Neural crest cell (in vitro differentiated cells): ENCODE measurements around the gene MANSC4. TPM values are rescaled to one million over a fixed set of nuclear protein-coding genes. Genes with fewer than 3 reads are reported as not detected.
"Not testable (repeated sequence)": the region's sequence is repeated elsewhere in the genome, so short reads cannot be mapped to it uniquely, and the experiment has no call there.

Experiments used
- DNase-seq: peaks from one replicate; pipeline ENCODE4 v3.0.0; 2021; ENCODE audit warnings: low read depth, mixed read lengths, low spot score
- H3K27ac Mint-ChIP-seq: one replicate; pipeline ENCODE4 v1.8.0; 2021; ENCODE audit warnings: mild to moderate bottlenecking, mixed read lengths; ENCODE audit not compliant: unreplicated experiment
- H3K27me3 Mint-ChIP-seq: 2 replicates; pipeline ENCODE4 v1.8.0; 2021; ENCODE audit warnings: low read depth, mild to moderate bottlenecking, mixed read lengths
- H3K36me3 Mint-ChIP-seq: 2 replicates; pipeline ENCODE4 v1.8.0; 2021; ENCODE audit warnings: low read depth, mild to moderate bottlenecking, mixed read lengths
- H3K4me1 Mint-ChIP-seq: 2 replicates; pipeline ENCODE4 v1.8.0; 2021; ENCODE audit warnings: mixed read lengths
- H3K4me3 Mint-ChIP-seq: one replicate; pipeline ENCODE4 v1.8.0; 2021; ENCODE audit warnings: mild to moderate bottlenecking, mixed read lengths
- H3K9me3 Mint-ChIP-seq: 2 replicates; pipeline ENCODE4 v1.8.0; 2021; ENCODE audit warnings: mixed read lengths
- total RNA-seq: library from RNA; stranded (reverse); gene quantifications from 2 replicates; pipeline ENCODE4 v1.2.1, GENCODE V29; 2021
- TF ChIP-seq, protein P1 (sequence below): fragments of 200-600 bp; sonication (generic); conservative IDR thresholded peaks from 2 replicates; pipeline ENCODE4 v1.5.0; 2021; ENCODE audit warnings: antibody characterized with exemption, mild to moderate bottlenecking

MANSC4 gene
- total RNA-seq, 1 donor from 2014 or later: not detected

DNA sequence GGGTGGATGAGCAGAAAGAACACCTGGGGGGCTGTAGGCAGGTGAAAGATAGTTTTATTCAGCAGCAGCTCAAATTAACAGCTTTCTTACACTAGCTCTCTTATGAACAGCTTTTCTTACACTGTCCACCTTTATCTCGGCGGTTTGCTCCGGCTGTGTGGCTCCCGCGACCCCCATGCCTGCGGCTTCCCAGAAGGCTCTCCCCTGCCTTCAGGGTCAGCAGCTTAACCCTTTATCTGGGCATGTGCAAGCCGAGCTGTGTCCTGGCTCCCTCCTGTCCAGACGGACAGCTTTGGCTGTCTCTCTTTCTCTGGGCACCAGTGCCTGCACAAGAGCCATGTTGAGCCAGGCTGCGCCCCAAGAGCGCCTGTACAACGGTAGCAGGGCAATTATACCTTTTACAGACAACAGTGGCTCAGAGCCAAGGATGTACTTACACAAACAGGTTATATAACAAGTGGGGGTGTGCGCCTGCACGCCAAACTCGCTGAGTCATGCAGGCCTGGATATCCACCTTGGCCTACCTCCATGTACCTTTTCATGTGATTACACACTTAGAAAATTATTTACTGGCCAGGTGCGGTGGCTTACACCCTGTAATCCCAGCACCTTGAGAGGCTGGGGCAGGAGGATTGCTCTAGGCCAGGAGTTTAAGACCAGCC, 28.5 kb downstream of the MANSC4 start:
- no peaks in the 10 kb centered on the region for H3K27me3 Mint-ChIP-seq
- TF ChIP-seq, protein P1, sequence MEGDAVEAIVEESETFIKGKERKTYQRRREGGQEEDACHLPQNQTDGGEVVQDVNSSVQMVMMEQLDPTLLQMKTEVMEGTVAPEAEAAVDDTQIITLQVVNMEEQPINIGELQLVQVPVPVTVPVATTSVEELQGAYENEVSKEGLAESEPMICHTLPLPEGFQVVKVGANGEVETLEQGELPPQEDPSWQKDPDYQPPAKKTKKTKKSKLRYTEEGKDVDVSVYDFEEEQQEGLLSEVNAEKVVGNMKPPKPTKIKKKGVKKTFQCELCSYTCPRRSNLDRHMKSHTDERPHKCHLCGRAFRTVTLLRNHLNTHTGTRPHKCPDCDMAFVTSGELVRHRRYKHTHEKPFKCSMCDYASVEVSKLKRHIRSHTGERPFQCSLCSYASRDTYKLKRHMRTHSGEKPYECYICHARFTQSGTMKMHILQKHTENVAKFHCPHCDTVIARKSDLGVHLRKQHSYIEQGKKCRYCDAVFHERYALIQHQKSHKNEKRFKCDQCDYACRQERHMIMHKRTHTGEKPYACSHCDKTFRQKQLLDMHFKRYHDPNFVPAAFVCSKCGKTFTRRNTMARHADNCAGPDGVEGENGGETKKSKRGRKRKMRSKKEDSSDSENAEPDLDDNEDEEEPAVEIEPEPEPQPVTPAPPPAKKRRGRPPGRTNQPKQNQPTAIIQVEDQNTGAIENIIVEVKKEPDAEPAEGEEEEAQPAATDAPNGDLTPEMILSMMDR: no peak
- H3K4me1 Mint-ChIP-seq: peaks cover 10% of the 10 kb centered on the region
- no peak overlapping the region for H3K4me3 Mint-ChIP-seq
- H3K36me3 Mint-ChIP-seq: peaks cover 10% of the 10 kb centered on the region
- DNase-seq: no peak
- H3K27ac Mint-ChIP-seq: no peak overlapping the region
- no peaks in the 10 kb centered on the region for H3K9me3 Mint-ChIP-seq

- Mint-ChIP-seq H3K27ac (no peak overlapping the region), H3K27me3 (no peaks in the 10 kb centered on the region)
- TF ChIP-seq, protein P1: no peak
These were observed 32.8 kb downstream of the MANSC4 start for GRCh38 chr12:27747111-27747820.

DNA sequence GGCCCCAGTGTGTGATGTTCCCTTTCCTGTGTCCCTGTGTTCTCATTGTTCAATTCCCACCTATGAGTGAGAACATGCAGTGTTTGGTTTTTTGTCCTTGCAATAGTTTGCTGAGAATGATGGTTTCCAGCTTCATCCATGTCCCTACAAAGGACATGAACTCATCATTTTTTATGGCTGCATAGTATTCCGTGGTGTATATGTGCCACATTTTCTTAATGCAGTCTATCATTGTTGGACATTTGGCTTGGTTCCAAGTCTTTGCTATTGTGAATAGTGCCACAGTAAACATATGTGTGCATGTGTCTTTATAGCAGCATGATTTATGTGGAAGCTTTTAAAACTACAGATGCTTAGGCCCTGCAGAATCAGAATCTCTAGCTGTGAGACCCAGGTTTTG, 34.3 kb downstream of the MANSC4 start:
- not testable (repeated sequence) for H3K4me3 Mint-ChIP-seq, H3K9me3 Mint-ChIP-seq, DNase-seq, H3K4me1 Mint-ChIP-seq, H3K27ac Mint-ChIP-seq, H3K27me3 Mint-ChIP-seq
- H3K36me3 Mint-ChIP-seq: peaks cover 16% of the 10 kb centered on the region

More at GRCh38 chr12:27747111-27747820, 32.8 kb downstream of the MANSC4 start:
- H3K4me1 Mint-ChIP-seq: peaks cover 10% of the 10 kb centered on the region
- H3K4me3 Mint-ChIP-seq: no peak overlapping the region
- peaks cover 15% of the 10 kb centered on the region for H3K36me3 Mint-ChIP-seq
- no peak for DNase-seq
- no peaks in the 10 kb centered on the region for H3K9me3 Mint-ChIP-seq

GRCh38 chr12:27743601-27744000, 36.4 kb downstream of the MANSC4 start:
- Mint-ChIP-seq H3K4me1 (peaks cover 10% of the 10 kb centered on the region), H3K4me3 (no peak overlapping the region), H3K9me3 (no peaks in the 10 kb centered on the region), H3K27me3 (no peaks in the 10 kb centered on the region), H3K36me3 (peaks cover 16% of the 10 kb centered on the region), H3K27ac (no peak overlapping the region)
- no peak for DNase-seq
- TF ChIP-seq, protein P1: no peak

DNA sequence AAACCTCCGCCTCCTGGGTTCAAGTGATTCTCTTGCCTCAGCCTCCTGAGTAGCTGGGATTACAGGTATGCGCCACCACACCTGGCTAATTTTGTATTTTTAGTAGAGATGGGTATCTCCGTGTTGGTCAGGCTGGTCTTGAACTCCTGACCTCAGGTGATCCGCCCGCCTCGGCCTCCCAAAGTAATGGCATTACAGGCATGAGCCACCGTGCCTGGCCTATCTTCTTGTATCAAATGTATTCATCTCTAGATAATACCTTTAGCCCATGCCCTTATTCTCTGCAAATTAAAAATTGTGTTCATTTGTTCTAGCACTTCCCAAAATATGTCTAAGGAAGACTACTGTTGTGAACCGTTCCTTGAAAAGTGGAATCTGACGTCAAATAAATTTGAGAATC, 45.7 kb downstream of the MANSC4 start:
- H3K4me1 Mint-ChIP-seq, H3K27ac Mint-ChIP-seq, H3K4me3 Mint-ChIP-seq, H3K36me3 Mint-ChIP-seq, DNase-seq, H3K9me3 Mint-ChIP-seq, H3K27me3 Mint-ChIP-seq: not testable (repeated sequence)

GRCh38 chr12:27733791-27734190, 46.2 kb downstream of the MANSC4 start:
- H3K27me3 Mint-ChIP-seq: no peaks in the 10 kb centered on the region
- no peak overlapping the region for H3K4me3 Mint-ChIP-seq
- H3K36me3 Mint-ChIP-seq: no peaks in the 10 kb centered on the region
- H3K9me3 Mint-ChIP-seq: no peaks in the 10 kb centered on the region
- H3K27ac Mint-ChIP-seq: no peak overlapping the region
- TF ChIP-seq, protein P1: no peak
- no peaks in the 10 kb centered on the region for H3K4me1 Mint-ChIP-seq
- DNase-seq: no peak
